Measurements from ENCODE around the gene TRAF3IP3.

TRAF3IP3 gene

GRCh38 chr1:209802117-209802779 is 46.4 kb downstream of the TRAF3IP3 start:
- DNase-seq = no peak

- no peak for DNase-seq
These were observed 46.9 kb downstream of the TRAF3IP3 start for GRCh38 chr1:209802780-209803152.

- no peak for DNase-seq
These were observed 47.7 kb downstream of the TRAF3IP3 start for GRCh38 chr1:209803568-209803967.

DNA sequence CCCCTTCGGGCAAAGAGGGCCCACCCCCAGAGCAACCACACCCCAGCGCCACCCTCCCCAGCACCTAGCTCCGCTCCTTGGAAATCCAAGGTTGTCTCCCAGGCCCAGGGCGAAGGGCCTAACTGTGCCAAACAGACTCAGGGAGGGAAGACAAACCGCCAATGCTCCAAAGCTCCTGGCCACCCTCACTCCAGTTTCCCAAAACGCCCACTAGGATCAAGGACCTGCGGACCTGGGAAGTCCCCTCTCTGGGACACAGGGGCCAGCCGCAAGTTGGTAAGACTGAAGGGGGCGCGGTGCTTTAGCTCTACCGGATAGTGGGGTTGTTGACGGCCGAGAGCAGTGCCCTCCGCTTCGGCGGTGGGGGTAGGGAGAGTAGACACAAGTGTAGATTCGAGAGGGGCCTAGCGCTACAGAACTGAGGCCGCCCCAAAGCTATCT is 49.5 kb downstream of the TRAF3IP3 start:
- no peak for DNase-seq

GRCh38 chr1:209805875-209806760 is 50.3 kb downstream of the TRAF3IP3 start, which contains the start of gene IRF6:
TSS of gene IRF6 (minus strand) at chr1:209806142. CDS start at chr1:209801413, 4,729 bp downstream.
- no peak for DNase-seq

DNA sequence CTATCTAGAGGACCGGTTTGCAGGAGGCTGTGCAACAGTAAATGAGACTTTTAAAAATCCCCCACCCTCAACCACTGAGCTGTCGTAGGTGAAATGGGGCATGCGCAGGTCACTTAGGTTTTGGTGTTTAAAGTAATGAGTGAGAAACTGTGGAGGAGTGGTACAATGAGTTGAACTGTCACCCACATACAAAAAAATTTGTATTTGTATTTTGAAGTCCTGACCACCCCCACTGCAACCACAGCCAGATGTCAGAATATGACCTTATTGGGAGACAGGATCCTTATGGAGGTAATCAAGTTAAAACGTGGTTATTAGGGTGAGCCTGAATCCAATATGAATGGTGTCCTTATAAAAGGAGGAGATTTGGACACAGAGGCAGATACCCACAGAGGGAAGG is 51.7 kb downstream of the TRAF3IP3 start:
- DNase-seq = no peak

GRCh38 chr1:209808059-209808581 is 52.3 kb downstream of the TRAF3IP3 start:
- DNase-seq = no peak

GRCh38 chr1:209809611-209810010 is 53.8 kb downstream of the TRAF3IP3 start:
- DNase-seq = no peak

DNA sequence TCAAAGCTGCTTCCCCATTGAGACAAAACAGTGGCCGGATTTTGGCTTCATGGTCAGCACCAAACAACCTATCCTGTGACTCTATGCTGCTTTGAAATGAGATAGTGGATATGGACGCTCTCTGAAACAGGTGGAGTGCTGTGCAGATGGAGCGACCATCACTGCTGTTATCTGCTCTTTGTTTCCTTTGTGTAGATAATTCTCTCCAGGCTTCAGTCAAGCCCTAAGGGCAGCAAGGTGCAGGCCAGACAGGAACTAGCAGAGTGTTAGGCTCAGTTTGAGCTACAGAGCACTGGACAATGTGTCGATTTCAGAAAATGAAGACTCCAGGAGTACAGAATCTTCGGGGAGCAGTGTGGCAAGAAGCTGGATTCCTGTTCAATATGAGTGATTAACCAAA is 54.9 kb downstream of the TRAF3IP3 start:
- DNase-seq = no peak

GRCh38 chr1:209813902-209814301 is 58.0 kb downstream of the TRAF3IP3 start:
- no peak for DNase-seq

DNA sequence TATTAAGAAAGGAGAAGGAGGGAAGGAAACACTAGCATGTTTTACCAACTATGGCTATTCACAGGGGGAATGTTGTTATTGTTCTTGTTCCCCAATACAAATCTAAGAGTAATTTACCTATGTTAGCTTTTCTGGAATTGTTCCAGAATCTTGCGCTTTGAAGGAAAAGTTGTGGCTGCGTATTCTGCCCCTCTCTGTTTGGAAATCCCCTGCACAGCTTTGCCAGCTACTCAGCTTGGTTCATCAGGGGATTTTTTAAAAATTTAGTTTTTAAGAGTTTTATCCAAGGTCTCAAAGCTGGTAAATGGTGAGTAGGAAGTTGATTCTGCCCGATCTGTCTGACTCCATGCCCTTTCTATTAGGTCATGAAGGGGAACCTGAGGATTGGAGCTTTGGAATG is 59.6 kb downstream of the TRAF3IP3 start:
- DNase-seq = no peak

- DNase-seq = no peak
These were observed 60.1 kb downstream of the TRAF3IP3 start for GRCh38 chr1:209815931-209816341.

- no peak for DNase-seq
These were observed 61.1 kb downstream of the TRAF3IP3 start for GRCh38 chr1:209816923-209817322.

GRCh38 chr1:209817691-209818090 is 61.8 kb downstream of the TRAF3IP3 start:
- DNase-seq = no peak

- DNase-seq = no peak
These were observed 63.2 kb downstream of the TRAF3IP3 start for GRCh38 chr1:209819058-209819457.

GRCh38 chr1:209820986-209821385 is 65.1 kb downstream of the TRAF3IP3 start:
- no peak for DNase-seq

DNA sequence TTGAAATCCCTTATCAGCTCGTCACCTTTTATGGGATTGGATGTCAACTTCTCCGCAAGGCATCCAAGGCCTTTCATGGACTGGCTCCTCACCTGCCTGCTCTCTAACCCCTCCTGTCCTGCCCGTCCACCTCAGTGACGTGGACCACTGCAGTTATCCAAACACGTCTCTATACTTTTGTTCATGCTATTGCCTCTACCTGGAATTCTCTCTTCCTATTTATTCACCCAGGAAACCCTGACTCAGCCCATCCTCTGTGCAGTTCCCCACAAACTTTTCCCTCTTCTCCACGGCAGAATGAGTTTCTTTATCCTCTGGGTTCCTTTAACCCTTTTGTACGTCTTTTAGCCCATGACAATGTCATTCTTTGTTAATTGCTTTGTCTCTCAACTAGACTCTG is 66.9 kb downstream of the TRAF3IP3 start:
- DNase-seq = no peak

GRCh38 chr1:209823143-209824041 is 67.5 kb downstream of the TRAF3IP3 start:
- DNase-seq = no peak

DNA sequence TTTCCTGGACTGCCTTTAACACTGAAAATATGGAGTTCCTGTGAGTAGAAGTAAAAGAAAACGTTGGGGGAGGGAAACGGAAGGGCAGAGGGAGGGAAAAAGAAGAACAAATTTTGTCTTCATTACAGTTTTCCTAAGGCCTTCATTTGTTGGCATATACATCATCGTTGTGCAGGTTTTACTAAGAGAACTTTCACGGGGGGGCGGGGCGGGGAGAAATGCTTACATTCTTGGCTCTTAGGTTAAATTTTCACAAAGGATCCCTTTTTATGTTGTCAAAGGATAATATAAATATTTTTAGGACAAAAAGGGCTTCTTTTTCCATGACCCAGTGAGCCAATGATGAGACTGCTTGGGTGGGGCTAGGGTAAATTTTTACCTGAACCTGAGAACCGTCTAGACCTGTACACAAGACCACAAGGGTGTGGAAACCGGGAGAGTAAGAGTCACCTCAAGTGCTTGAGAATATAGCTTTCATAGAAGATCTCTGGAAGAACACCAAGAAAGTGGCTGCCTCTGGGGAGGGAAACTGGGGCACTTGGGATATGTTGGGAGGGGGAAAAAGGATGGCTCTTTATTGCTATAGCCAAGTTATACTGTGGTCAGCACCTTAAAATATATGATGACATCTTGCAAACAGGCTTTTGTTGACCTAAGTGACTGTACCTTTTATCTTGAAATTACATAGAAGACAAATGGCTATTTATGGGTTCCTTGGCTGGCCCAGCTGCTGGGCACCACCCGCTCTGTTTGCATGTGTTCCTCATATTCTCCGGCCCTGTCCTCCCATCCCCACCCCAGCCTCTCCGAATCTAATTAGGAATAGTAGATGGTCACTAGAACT is 70.0 kb downstream of the TRAF3IP3 start:
- DNase-seq = no peak

- peak; percentile 51 for DNase-seq
These were observed 71.8 kb downstream of the TRAF3IP3 start, which contains the start of gene UTP25 for GRCh38 chr1:209827384-209828262. TSS of gene UTP25 (plus strand) at chr1:209827972. CDS start at chr1:209828064, 92 bp downstream.

- no peak for DNase-seq
These were observed 73.9 kb downstream of the TRAF3IP3 start for GRCh38 chr1:209829716-209830115.

Measured in NCI-H1417 treated with DMSO at 0.1 percent for 48 hours (cell line).